Nephron progenitor cell (in vitro differentiated cells): Measurements from ENCODE around the gene TMEM108.
A peak's percentile ranks its signal among the peaks of the same experiment; 100 is the strongest.

Experiments
- DNase-seq: peaks from one replicate; pipeline ENCODE4 v3.0.0; 2021
- H3K27ac Mint-ChIP-seq: 2 replicates; pipeline ENCODE4 v1.8.0; 2021; ENCODE audit warnings: mild to moderate bottlenecking, moderate library complexity, mixed read lengths
- H3K27me3 Mint-ChIP-seq: 2 replicates; pipeline ENCODE4 v1.8.0; 2021; ENCODE audit warnings: mild to moderate bottlenecking, low read depth, mixed read lengths; ENCODE audit not compliant: poor library complexity
- H3K36me3 Mint-ChIP-seq: 2 replicates; pipeline ENCODE4 v1.8.0; 2021; ENCODE audit warnings: low read depth, mixed read lengths
- H3K4me1 Mint-ChIP-seq: 2 replicates; pipeline ENCODE4 v1.8.0; 2021; ENCODE audit warnings: mixed read lengths
- H3K4me3 Mint-ChIP-seq: 2 replicates; pipeline ENCODE4 v1.8.0; 2021; ENCODE audit warnings: mild to moderate bottlenecking, moderate library complexity, mixed read lengths
- H3K9me3 Mint-ChIP-seq: 2 replicates; pipeline ENCODE4 v1.8.0; 2021; ENCODE audit warnings: mild to moderate bottlenecking, moderate library complexity, mixed read lengths
- TF ChIP-seq, protein P1 (sequence below): fragments of 200-600 bp; sonication (generic); IDR thresholded peaks from 2 replicates; pipeline ENCODE4 v1.5.0; 2021; ENCODE audit warnings: antibody characterized with exemption

The TMEM108 gene

DNA sequence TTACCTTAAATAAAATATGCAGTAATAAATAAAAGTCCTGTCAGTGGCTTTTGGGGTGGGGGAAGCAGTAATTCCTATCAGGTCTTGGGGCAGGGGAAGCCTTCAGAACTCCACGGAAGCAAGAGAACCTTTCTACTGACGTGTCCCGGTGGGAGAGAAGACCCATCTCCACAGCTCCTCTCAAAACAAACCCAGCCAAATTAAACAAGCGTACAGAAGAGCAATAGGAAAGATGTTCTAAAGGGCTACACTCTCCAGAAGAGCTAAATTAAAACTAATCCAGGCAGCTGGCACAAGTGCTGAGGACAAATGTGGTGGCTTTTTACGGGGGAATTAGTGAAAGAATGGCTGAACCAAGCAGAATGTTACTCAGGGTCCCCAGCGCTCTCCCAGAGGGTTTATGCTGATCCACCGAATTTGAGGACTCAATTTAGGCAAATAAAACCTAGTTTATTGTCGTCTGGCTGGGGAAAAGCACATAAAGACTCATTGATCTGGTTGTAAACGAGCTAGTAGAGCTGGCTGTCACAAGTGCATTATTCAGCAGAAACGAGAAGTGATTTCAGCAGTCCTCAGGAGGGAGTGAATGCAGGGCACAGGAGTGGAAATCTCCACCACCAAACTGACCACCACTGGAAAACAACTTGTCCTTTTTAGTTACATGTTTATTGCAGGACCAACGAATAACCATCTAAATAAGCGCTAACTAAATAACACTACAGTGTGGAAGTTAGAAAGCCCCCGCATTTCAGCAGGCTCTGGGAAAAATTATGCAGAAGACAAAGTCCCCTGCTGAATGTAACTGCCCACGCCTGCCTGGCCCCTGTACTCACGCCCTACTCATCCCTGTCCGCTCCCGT, 375.2 kb downstream of the TMEM108 start:
- DNase-seq: no peak
- Mint-ChIP-seq H3K9me3 (no peaks in the 10 kb centered on the region), H3K27ac (peak overlapping the region; percentile 94), H3K27me3 (peaks cover 2% of the 10 kb centered on the region), H3K4me1 (peaks cover 25% of the 10 kb centered on the region), H3K4me3 (peak overlapping the region; percentile 33), H3K36me3 (no peaks in the 10 kb centered on the region)
- TF ChIP-seq, protein P1, sequence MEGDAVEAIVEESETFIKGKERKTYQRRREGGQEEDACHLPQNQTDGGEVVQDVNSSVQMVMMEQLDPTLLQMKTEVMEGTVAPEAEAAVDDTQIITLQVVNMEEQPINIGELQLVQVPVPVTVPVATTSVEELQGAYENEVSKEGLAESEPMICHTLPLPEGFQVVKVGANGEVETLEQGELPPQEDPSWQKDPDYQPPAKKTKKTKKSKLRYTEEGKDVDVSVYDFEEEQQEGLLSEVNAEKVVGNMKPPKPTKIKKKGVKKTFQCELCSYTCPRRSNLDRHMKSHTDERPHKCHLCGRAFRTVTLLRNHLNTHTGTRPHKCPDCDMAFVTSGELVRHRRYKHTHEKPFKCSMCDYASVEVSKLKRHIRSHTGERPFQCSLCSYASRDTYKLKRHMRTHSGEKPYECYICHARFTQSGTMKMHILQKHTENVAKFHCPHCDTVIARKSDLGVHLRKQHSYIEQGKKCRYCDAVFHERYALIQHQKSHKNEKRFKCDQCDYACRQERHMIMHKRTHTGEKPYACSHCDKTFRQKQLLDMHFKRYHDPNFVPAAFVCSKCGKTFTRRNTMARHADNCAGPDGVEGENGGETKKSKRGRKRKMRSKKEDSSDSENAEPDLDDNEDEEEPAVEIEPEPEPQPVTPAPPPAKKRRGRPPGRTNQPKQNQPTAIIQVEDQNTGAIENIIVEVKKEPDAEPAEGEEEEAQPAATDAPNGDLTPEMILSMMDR: no peak

DNA sequence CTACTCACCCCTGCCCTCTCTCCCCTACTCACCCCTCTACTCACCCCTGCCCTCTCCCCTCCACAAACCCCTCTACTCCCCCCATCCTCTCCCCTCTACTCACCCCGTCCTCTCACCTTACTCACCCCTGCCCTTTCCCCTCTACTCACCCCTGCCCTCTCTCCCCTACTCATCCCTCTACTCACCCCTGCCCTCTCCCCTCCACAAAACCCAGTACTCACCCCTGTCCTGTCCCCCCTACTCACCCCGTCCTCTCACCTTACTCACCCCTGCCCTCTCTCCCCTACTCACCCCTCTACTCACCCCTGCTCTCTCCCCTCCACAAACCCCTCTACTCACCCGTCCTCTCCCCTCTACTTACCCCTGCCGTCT, 375.8 kb downstream of the TMEM108 start:
- no peaks in the 10 kb centered on the region for H3K36me3 Mint-ChIP-seq
- H3K4me3 Mint-ChIP-seq: no peak overlapping the region
- TF ChIP-seq, protein P1: no peak
- no peaks in the 10 kb centered on the region for H3K9me3 Mint-ChIP-seq
- H3K4me1 Mint-ChIP-seq: peaks cover 25% of the 10 kb centered on the region
- no peak overlapping the region for H3K27ac Mint-ChIP-seq
- H3K27me3 Mint-ChIP-seq: peaks cover 2% of the 10 kb centered on the region
- no peak for DNase-seq

DNA sequence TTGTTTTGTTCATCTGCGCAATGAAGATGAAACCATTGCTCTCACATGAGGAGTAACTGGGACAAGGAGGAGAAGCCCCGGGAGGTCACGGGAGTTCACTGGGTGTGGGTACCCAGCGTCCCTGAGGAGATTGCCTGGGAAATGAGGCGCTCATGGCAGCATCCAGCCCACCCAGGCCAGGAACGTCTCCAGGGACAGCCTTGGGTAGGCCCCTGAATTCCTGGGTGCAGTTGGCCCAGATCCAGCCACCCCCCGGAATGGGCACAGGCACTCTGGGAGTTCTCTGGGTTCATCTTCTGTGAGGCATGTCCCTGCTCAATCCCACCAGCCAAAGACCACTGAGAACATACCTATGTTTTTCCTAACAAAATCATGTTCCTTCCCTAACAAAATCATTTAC, 380.2 kb downstream of the TMEM108 start:
- H3K9me3 Mint-ChIP-seq: no peaks in the 10 kb centered on the region
- no peaks in the 10 kb centered on the region for H3K36me3 Mint-ChIP-seq
- TF ChIP-seq, protein P1: no peak
- H3K4me1 Mint-ChIP-seq: peaks cover 24% of the 10 kb centered on the region
- no peak overlapping the region for H3K4me3 Mint-ChIP-seq
- peaks cover 3% of the 10 kb centered on the region for H3K27me3 Mint-ChIP-seq
- DNase-seq: no peak
- H3K27ac Mint-ChIP-seq: no peak overlapping the region

DNA sequence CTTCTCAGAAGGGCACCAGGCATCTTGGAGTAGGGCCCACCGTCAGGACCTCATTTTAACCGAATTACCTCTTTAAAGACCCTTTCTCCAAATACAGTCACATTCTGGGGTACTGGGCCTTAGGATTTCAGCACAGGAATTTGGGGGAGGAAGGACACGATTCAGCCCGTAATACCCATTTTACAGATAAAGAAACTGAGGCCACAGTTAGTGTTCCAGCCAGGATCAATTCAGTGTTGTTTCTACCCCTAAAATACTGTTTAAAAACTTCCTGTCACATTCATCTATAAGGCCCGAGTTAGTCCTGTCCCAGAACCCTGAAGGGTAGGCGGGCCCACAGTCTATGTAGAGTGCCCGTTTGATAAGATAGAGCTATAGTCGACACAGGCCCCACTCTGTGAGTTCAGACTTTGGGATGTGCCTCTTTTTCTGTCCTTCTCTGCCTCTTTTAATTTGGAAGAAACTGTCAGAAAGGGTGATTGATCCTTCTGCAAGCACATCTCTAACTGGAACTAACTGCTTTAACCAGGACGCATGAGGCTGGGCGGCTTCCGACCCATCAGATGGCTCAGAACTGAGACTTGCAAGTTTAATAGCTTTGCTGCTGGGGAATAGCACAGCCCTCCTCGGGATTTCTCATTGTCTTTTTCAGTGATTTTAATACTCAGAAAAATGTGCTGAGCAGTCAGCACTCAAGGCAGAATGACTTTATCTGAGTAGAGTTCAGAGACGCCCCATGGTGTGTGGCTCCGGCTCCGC, 381.1 kb downstream of the TMEM108 start:
- TF ChIP-seq, protein P1: no peak
- no peak overlapping the region for H3K4me3 Mint-ChIP-seq
- H3K36me3 Mint-ChIP-seq: no peaks in the 10 kb centered on the region
- no peaks in the 10 kb centered on the region for H3K9me3 Mint-ChIP-seq
- H3K27ac Mint-ChIP-seq: no peak overlapping the region
- DNase-seq: no peak
- H3K27me3 Mint-ChIP-seq: peaks cover 3% of the 10 kb centered on the region
- H3K4me1 Mint-ChIP-seq: peaks cover 24% of the 10 kb centered on the region

DNA sequence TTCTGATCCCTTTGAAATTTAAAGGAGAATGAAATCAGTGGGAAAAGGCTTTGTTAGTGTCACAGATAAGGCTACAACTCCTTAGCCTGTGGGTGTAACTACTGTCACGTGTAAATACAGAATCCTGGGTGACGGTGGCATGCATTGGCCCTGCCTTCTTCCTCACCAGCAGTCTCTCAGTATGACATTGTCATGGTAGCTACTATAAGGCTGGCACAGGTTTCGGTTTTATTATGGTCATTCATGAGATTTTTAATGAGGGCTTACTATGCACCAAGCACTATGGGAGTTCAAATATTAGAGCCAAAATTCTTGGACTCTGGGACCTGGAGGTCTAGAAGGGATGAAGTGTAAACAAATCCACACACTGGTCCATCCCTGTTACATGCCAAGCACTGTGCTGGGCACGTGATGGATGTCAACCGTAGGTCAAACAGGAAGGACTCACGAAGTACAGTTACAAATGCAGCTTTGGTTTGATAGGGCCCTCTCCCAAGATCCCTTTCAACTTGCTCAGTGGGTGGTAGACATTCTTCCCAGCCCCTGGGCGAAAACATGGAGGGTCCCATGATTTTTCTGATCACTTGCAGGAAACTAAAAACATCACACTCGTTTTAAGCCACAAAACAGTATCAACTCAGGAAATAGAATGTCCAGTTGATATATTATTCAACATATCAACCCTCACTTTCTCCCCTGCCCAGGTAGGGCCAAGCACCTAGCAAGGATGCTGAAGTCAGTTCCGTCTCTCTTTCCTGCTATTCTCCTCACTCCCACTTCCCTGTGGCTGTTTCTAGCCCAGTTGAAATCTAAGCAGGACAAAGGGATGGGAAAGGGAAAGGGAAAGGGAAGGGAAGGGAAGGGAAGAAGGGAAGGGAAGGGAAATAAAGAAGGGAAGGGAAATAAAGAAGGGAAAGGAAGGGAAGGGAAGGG, 387.0 kb downstream of the TMEM108 start:
- TF ChIP-seq, protein P1: no peak

More for the DNA sequence above, 387.0 kb downstream of the TMEM108 start:
- DNase-seq: no peak
- H3K9me3 Mint-ChIP-seq: no peaks in the 10 kb centered on the region
- H3K27me3 Mint-ChIP-seq: peaks cover 3% of the 10 kb centered on the region
- no peak overlapping the region for H3K27ac Mint-ChIP-seq
- H3K4me3 Mint-ChIP-seq: no peak overlapping the region
- H3K36me3 Mint-ChIP-seq: no peaks in the 10 kb centered on the region
- peaks cover 23% of the 10 kb centered on the region for H3K4me1 Mint-ChIP-seq
